Activated CD8-positive, alpha-beta memory T cell treated with anti-CD3 and anti-CD28 coated beads, Interleukin-2, amount 50 U/mL, for 4 hours (primary cell): ENCODE measurements around the gene PIAS4.

Experiments
- DNase-seq: peaks from one replicate; pipeline ENCODE4 v3.0.0-alpha.2; 2020

The PIAS4 gene

DNA sequence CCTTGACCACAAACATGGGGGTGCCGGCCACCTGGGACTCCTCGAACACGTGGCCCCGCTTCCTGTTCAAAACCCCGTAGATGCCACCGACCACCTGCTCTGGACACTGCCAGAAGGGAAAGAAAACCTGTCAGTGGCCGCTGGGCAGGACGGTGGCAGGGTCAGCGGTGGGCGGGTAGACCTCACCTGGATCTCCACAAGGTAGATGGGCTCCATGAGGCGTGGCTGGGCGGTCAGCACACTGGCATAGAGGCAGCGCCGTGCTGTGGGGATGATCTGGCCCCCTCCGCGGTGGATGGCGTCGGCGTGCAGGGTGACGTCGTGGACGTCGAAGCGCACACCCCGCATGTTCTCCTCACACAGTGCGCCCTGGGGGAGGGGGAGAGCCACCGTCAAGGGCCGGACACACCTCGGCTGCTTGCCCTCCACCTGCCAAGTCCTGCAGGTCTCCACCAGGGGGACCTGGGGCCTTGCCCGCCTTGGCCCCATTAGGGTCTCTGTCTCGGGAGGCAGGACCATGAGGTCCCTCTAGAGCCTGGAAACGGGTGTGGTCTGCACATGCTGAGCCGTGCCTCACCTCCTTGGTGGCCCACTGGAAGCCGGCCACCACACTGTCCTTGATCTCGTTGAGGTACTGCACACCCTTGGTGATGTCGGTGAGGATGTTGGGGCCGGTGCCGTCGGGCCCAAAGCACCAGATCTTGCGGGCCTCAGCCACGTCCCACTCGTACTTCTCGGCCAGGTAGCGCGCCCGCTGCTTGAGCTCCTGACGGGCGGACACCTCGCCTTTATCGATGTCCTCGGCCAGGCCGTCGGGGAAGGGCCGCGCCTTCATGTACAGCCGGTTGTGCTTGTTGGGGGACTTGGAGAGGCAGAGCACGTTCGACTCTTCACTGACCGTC is 30.0 kb upstream of the PIAS4 start:
- no peak for DNase-seq

DNA sequence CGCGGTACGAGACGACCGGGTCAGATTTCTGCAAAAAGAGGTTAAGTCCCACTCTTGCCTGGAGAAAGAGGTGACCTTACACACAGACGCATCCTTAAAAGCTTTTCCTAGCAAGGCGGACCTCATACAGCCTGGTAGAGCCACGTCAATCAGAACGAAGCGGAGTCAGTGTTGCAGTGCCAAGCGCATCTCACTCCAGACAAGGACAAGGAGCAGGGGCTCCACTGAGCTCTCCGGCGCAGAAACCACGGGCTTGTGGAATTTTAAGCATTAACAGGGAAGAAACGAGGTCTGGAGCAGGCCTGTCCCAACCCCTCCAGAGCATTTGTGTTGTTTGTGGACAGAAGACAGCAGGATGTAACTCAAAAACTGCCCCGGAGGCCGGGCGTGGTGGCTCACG is 29.4 kb upstream of the PIAS4 start:
- DNase-seq = no peak

- no peak for DNase-seq
These were observed 28.3 kb upstream of the PIAS4 start for GRCh38 chr19:3979289-3979673.

DNA sequence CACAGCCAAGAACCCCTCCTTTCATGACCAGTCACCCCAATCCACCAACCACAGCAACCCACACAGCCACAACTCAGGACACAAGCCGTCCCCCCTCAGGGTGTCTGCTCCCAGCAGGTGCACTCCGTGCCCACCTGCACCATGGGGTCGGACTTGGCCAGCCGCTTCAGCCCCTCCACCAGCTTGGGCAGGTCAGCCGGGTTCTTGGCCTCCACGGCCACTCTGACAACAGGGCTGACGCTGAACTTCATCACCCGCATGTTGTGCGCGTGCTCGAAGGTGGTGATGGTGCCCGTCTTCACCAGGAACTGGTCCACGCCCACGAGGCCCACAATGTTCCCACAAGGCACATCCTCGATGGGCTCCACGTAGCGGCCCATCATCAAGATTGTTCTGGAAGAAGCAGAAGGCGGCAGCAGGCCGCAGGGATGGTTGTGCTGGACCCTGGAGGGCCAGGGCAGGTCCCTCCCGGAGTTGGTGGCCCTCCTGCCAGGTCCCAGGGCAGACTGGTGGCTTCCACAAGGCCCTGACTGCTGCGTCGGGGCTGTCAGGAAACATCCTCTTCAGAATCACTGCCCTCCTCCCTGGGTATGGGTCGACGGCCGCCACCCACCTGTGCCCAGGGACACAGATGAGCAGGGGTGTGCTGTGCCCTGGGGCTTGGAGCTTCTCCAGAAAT is 27.7 kb upstream of the PIAS4 start:
- no peak for DNase-seq

DNA sequence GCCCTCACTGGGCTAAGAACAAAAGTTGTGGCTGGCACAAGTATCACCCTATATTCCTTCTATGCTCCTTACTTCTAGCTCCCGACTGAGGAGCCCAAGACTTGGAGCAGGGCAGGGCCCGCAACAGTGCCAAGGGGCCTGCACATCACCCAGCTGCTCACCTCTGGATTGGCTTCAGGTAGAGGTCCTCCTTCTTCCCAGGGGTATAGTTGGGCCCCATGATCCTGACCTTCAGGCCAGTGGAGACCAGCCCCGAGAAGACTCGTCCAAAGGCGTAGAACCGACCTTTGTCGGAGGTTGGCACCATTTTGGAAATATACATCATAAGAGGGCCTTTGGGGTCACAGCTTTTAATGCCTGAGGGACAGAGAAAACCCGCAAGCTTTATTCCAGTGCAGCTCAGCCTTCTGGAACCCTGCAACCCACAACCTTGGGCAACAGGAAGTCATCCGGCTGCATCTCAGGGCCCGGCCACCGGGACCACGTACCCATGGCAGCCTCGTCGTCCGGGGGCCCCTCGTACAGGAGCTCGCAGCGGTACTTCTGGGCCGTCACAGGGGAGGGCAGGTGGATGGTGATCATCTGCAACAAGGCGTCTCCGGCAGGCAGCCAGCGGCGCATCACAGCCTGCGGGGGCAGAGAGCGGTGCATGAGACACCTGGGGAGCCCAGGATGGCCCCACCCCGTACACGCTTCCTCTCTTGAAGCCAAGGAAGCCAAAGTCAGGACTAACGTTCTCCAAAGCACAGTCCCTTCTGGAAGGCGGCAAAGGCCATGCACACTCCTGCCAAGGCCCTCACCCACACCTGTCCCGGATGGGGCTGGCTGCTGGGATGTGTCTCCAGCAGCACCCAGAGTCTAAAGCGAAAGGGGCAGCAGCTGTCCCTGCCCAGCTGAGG is 26.9 kb upstream of the PIAS4 start:
- no peak for DNase-seq

DNA sequence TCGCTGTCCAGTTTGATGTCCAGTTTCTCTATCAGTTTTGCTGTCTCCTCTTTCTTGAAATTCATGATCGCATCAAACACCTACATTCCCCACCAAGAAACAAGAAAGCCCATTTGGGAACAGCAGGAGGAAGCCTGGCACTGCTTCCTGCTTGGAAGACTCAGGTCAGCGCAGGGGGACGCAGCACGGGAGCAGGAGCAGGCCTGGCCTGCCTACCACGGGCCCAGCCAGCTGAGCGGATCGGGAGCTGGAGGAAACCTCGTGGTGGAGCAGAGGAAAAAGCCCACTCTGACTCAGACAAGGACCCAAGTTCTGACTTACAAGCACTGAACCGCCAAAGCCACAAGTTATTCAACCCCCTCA is 26.2 kb upstream of the PIAS4 start:
- no peak for DNase-seq

- DNase-seq = no peak
These were observed 25.5 kb upstream of the PIAS4 start for GRCh38 chr19:3981736-3982681.

DNA sequence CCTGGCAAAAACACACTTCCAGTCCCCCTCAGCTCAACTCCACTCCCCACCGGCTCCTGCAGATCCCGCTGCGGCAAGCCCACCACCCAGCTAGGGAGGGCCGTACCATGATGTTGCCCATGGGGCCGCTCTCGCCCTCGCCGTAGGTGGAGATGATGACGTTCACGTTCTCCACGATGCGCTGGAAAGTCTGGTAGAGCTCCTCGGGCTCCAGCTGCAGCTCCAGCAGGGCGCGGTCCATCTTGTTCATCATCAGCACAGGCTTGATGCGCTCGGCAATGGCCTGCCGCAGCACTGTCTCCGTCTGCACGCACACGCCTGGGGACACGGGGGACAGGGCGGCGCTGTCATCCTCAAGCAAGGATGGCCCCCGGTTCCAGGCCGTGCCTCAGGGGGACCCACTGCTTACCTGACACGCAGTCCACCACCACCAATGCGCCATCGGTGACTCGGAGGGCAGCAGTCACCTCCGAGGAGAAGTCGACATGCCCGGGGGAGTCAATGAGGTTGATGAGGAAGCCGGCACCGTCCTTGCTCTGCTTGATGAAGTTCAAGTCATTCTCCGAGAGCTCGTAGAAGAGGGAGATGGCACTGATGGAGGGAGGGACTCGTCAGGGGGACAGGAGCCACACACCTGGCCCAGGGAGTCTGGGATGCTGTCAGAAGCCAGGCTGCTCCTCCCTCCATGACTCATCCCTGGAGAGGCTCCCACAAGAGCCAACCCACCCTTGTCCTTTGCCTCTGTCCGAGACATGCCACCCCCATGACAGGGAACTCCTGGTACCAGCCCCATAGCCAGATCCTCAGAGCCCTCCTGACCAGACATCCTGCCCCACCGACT is 24.6 kb upstream of the PIAS4 start:
- DNase-seq = no peak

DNA sequence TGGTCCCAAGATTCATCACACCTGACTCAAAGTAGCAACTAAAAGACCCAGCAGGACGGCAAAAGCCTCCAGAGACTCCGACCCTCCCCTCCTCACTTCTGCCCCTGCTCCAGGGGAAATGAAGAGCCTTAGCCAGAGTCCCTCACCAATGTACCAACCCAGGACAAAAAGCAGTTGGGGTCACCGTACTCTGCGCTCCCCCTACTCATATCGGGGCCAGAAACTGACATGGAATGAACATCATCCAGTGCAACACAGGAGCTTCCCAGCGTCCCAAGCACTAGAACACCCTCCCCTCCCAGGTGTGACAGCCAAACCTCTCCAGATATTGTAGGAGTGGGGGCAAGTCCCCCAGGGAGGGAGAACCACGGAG is 24.0 kb upstream of the PIAS4 start:
- DNase-seq = no peak

GRCh38 chr19:3983936-3984583 is 23.5 kb upstream of the PIAS4 start:
- DNase-seq = no peak

GRCh38 chr19:3984584-3984907 is 23.0 kb upstream of the PIAS4 start:
- DNase-seq = no peak

DNA sequence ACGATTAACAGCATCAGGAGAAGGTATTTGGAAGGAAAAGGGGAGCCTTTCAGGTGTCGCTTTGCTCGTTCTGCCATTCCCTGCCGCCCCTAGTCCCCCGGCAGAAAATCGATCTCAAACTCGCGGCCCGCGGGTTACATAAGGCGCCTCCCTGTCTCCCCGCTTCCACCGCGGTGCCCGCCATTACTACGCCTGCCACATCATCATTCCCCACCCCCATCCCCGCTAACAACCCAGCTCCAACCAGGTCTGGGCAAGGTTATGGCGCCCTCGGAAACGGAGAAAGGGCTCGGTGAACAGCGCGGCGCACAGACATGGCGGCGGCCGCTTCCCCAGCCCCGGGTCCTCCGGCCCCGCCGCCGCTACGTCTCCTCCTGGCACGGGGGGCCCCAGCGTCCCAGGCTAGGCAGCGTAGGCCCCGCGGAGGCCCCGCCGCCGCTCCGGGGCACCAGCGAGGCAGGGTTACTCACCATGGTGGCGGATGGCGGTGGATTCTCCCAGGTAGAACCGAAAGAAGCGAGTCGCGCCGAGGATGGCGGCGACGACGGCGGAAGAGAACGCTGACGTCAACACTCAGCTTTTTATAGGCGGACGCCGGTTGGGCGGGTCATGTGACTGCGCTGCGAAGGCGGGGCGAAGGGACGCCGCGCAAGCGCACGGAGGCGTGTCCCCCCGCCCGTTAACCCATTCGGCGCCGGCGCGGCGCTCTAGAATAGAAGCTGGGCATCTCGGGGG is 22.5 kb upstream of the PIAS4 start, which contains the start of gene EEF2:
TSS of gene EEF2 (minus strand) at position 556 of the 735 bp plus-strand sequence. CDS start at position 473, 83 bp downstream.
- peak; percentile 92 for DNase-seq

DNA sequence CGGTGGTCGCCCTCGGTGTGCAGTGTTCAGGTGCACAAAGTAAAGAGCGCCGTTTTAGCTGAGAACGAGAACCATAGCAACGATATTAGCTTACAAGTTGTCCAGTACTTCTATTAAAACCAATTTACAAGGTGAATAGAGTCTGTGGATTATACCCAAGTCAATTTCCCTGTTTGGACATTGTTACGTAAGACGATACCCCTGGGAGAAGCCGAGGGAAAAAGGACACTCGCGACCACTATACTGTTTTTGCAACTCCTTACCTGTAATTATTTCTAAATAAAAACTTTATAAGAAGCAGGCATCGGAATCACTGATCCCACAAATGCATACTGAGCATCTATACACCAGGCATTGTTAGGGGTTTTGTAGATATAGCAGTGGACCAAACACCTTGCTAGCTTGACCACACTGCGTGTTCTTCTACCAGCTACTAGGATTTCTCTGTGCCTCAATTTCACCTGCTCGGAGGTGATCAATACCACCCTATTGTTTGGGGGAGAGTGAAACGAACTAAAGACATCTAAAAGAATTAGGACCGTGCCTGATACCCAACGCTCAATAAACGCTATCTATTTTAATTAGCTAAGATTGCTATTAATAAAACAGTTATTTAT is 21.8 kb upstream of the PIAS4 start:
- no peak for DNase-seq

- no peak for DNase-seq
These were observed 21.1 kb upstream of the PIAS4 start for GRCh38 chr19:3986260-3987041.

- DNase-seq = peak; percentile 89
These were observed 19.7 kb upstream of the PIAS4 start for GRCh38 chr19:3987619-3988371.

GRCh38 chr19:3990815-3991117 is 16.8 kb upstream of the PIAS4 start:
- DNase-seq = no peak

DNA sequence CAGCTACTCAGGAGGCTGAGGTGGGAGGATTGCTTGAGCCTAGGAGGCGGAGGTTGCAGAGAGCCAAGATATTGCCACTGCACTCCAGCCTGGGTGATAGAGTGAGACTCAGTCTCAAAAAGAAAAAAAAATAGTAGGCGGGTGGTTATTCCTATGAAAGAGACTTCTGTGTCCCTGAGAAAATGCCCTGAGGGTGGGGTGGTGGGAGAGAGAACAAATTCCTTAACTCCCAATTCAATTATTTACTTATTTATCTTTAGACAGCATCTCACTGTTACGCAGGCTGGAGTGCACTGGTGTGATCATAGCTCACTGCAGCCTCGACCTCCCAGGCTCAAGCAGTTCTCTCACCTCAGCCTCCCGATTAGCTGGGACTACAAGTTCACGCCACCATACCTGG is 11.9 kb upstream of the PIAS4 start:
- DNase-seq = no peak
